IMR-90 (cell line): ENCODE results near the gene SH3RF1. TPM values are rescaled to one million over a fixed set of nuclear protein-coding genes. Genes with fewer than 3 reads are reported as not detected.

Experiments used
- ATAC-seq: fragments of 200-7000 bp; cut with Tn5 transposase; 2 replicates; pipeline ENCODE4 v1.9.1; 2020; ENCODE audit warnings: low read depth, mild to moderate bottlenecking, moderate library complexity
- BruUV-seq: library from RNA; stranded (reverse); fragments of 400-500 nt; replicated peaks from 2 replicates; lab custom pipeline; 2021; lab: Mats Ljungman, UMichigan
- CTCF ChIA-PET: fragments of 300-600 bp; formaldehyde crosslinking; extraction: SDS; loops from one replicate; lab custom pipeline; 2021; ENCODE audit warnings: antibody characterized with exemption; lab: Yijun Ruan, JAX
- POLR2A ChIA-PET: fragments of 300-600 bp; sonication (Branson Sonifier 250); formaldehyde crosslinking; loops from one replicate; lab custom pipeline; 2022; ENCODE audit warnings: antibody characterized with exemption; ENCODE audit not compliant: unreplicated experiment; lab: Charles Lee
- DNase-seq: peaks from one replicate; pipeline ENCODE4 v3.0.0; 2013
- H2AFZ ChIP-seq: replicated peaks from 2 replicates; pipeline ENCODE3; 2013; ENCODE audit warnings: low read length, mild to moderate bottlenecking; ENCODE audit not compliant: poor library complexity
- H2AK5ac ChIP-seq: 2 replicates; pipeline ENCODE4 v1.6.1; 2013; ENCODE audit warnings: low read depth, low read length, inconsistent platforms
- H2AK9ac ChIP-seq: replicated peaks from 2 replicates; pipeline ENCODE3; 2013; ENCODE audit warnings: mild to moderate bottlenecking, low read depth, low read length, moderate library complexity; ENCODE audit not compliant: poor library complexity
- H2BK120ac ChIP-seq: 2 replicates; pipeline ENCODE4 v1.6.1; 2013; ENCODE audit warnings: low read depth, low read length, inconsistent platforms
- H2BK15ac ChIP-seq: 3 replicates; pipeline ENCODE4 v1.6.1; 2013; ENCODE audit warnings: low read depth, low read length, inconsistent platforms
- H2BK20ac ChIP-seq: 2 replicates; pipeline ENCODE4 v1.6.1; 2013; ENCODE audit warnings: low read depth, mild to moderate bottlenecking, inconsistent platforms, low read length, moderate library complexity
- H2BK5ac ChIP-seq: 2 replicates; pipeline ENCODE4 v1.6.1; 2013; ENCODE audit warnings: mild to moderate bottlenecking, low read depth, low read length, inconsistent platforms; ENCODE audit not compliant: poor library complexity, severe bottlenecking
- H3K14ac ChIP-seq: replicated peaks from 2 replicates; pipeline ENCODE4 v1.6.1; 2013; ENCODE audit warnings: low read depth, low read length, inconsistent platforms
- H3K18ac ChIP-seq: 2 replicates; pipeline ENCODE4 v1.6.1; 2013; ENCODE audit warnings: low read depth, low read length, control low read depth
- H3K23ac ChIP-seq: 2 replicates; pipeline ENCODE4 v1.6.1; 2013; ENCODE audit warnings: low read depth, low read length, inconsistent platforms
- H3K27ac ChIP-seq: 2 replicates; pipeline ENCODE4 v1.5.1; 2013; ENCODE audit warnings: mild to moderate bottlenecking, control low read depth, low read length; ENCODE audit not compliant: insufficient read depth
- H3K27me3 ChIP-seq: 2 replicates; pipeline ENCODE4 v1.6.1; 2013; ENCODE audit warnings: low read length; ENCODE audit not compliant: control insufficient read depth, insufficient read depth
- H3K36me3 ChIP-seq: 2 replicates; pipeline ENCODE4 v1.6.1; 2013; ENCODE audit warnings: low read length, mixed read lengths; ENCODE audit not compliant: control insufficient read depth, insufficient read depth
- H3K4ac ChIP-seq: 2 replicates; pipeline ENCODE4 v1.6.1; 2013; ENCODE audit warnings: low read depth, low read length, inconsistent platforms
- H3K4me1 ChIP-seq: 2 replicates; pipeline ENCODE4 v1.6.1; 2013; ENCODE audit warnings: low read length, mixed read lengths; ENCODE audit not compliant: control insufficient read depth, insufficient read depth
- H3K4me2 ChIP-seq: 2 replicates; pipeline ENCODE4 v1.6.1; 2013; ENCODE audit warnings: low read depth, mild to moderate bottlenecking, control low read depth, low read length, moderate library complexity
- H3K4me3 ChIP-seq: 2 replicates; pipeline ENCODE4 v1.5.1; 2013; ENCODE audit warnings: low read depth, mild to moderate bottlenecking, control low read depth, low read length, moderate library complexity; ENCODE audit not compliant: insufficient read depth
- H3K56ac ChIP-seq: 2 replicates; pipeline ENCODE4 v1.6.1; 2013; ENCODE audit warnings: low read length, inconsistent platforms; ENCODE audit not compliant: insufficient read depth; ENCODE audit errors: extremely low read depth
- H3K79me1 ChIP-seq, 2 experiments: 2 replicates each; pipeline ENCODE4 v1.6.1; 2013; ENCODE audit warnings: low read length in 2 of 2, inconsistent platforms in 1 of 2, low read depth in 1 of 2
- H3K9ac ChIP-seq: 2 replicates; pipeline ENCODE4 v1.6.1; 2013; ENCODE audit warnings: low read depth, low read length, control low read depth
- H3K9me1 ChIP-seq: 2 replicates; pipeline ENCODE4 v1.6.1; 2013; ENCODE audit warnings: low read length, inconsistent platforms; ENCODE audit not compliant: insufficient read depth
- H3K9me3 ChIP-seq: 2 replicates; pipeline ENCODE4 v1.6.1; 2013; ENCODE audit warnings: low read length; ENCODE audit not compliant: control insufficient read depth, insufficient read depth
- H4K20me1 ChIP-seq: 2 replicates; pipeline ENCODE4 v1.6.1; 2013; ENCODE audit warnings: low read length, inconsistent platforms; ENCODE audit not compliant: insufficient read depth
- H4K5ac ChIP-seq: 2 replicates; pipeline ENCODE4 v1.6.1; 2013; ENCODE audit warnings: mild to moderate bottlenecking, low read depth, low read length, control low read depth
- H4K8ac ChIP-seq, 2 experiments: 2 replicates each; pipeline ENCODE4 v1.6.1; 2013; ENCODE audit warnings: low read depth in 2 of 2, low read length in 2 of 2, control low read depth in 1 of 2, inconsistent platforms in 1 of 2
- H4K91ac ChIP-seq: 2 replicates; pipeline ENCODE4 v1.6.1; 2013; ENCODE audit warnings: low read depth, low read length, inconsistent platforms; ENCODE audit not compliant: insufficient read depth
- FOS ChIP-seq: fragments of 150-350 bp; IDR thresholded peaks from 2 replicates; pipeline ENCODE4 v1.6.1; 2016; ENCODE audit warnings: low read depth, low read length
- WGBS, 2 experiments: methylation state at CpG; one replicate each; pipeline versions ENCODE4 v1.1.5 to v1.1.7; 2013; ENCODE audit warnings: missing lambda C conversion rate in 2 of 2; ENCODE audit not compliant: insufficient read length in 1 of 2; ENCODE audit errors: extremely low coverage in 2 of 2; 5-methylcytosine and 5-hydroxymethylcytosine counted together
- dilution Hi-C: fragments of 300-500 bp; cut with HindIII; formaldehyde crosslinking; loops from one replicate; pipeline ENCODE4 v1.14.3; 2018; ENCODE audit warnings: low sequenced_read_pairs; ENCODE audit not compliant: unreplicated experiment
- in situ Hi-C: fragments of 300-500 bp; cut with MboI; formaldehyde crosslinking; loops from 3 replicates; pipeline ENCODE4 v1.14.3; 2019; ENCODE audit warnings: low sequenced_read_pairs, inconsistent platforms, mixed read lengths
- intact Hi-C: fragments of 100-400 bp; cut with micrococcal nuclease; formaldehyde crosslinking; loops from 2 replicates; pipeline ENCODE4 v1.10.0; 2022
- polyA plus RNA-seq, 3 experiments: library from polyadenylated mRNA; depleted of rRNA; stranded (reverse); fragments of >200 nt; gene quantifications; 2 replicates each; pipeline ENCODE4 v1.2.3, GENCODE V29; 2012; ENCODE audit warnings: low replicate concordance in 1 of 3
- total RNA-seq: library from RNA; depleted of rRNA; stranded (reverse); fragments of >200 nt; gene quantifications from 2 replicates; pipeline ENCODE4 v1.2.3, GENCODE V29; 2012

Gene SH3RF1
- total and polyA plus RNA-seq, 2 of the 4 experiments (the other 2 are of a cell fraction): 22.0 to 29.8 TPM

GRCh38 chr4:169245061-169245460 lies 25.7 kb downstream of the SH3RF1 start:
- Histone ChIP-seq H2BK15ac (no peak overlapping the region), H3K9ac (no peak overlapping the region), H3K79me1 (peaks cover 14 to 62% of the 10 kb centered on the region in 2 experiments; a peak in 3 of 4 replicates), H3K4me2 (no peak overlapping the region), H2AFZ (no peak overlapping the region), H3K9me1 (peaks cover 4% of the 10 kb centered on the region; the same call in 1 of the 2 replicates), H3K56ac (no peak overlapping the region), H3K18ac (no peak overlapping the region), H3K9me3 (no peaks in the 10 kb centered on the region), H3K27me3 (no peaks in the 10 kb centered on the region), H3K36me3 (no peaks in the 10 kb centered on the region), H4K8ac (no peak overlapping the region), H3K23ac (no peak overlapping the region), H2BK120ac (no peak overlapping the region), H2AK9ac (no peak overlapping the region), H4K91ac (no peak overlapping the region), H4K20me1 (peaks cover 73% of the 10 kb centered on the region), H2BK5ac (no peak overlapping the region), H3K4me1 (peaks cover 5% of the 10 kb centered on the region), H3K14ac (no peak overlapping the region), H3K4ac (no peak overlapping the region), H3K27ac (no peak overlapping the region), H2AK5ac (no peak overlapping the region), H2BK20ac (no peak overlapping the region), H4K5ac (no peak overlapping the region), H3K4me3 (no peak overlapping the region)
- CTCF ChIA-PET: no interaction called here
- POLR2A ChIA-PET: no interaction called here
- intact Hi-C loops: no loop called here
- no TSS peak for BruUV-seq
- in situ Hi-C loops: no loop called here
- no peak for TF ChIP-seq FOS
- no CpG with 5 or more reads among the region's 2 CpGs for WGBS, 2 experiments
- dilution Hi-C loops: no loop called here
- ATAC-seq (no peak), DNase-seq (no peak)
